SK-N-SH (cell line): ENCODE measurements around the gene PLEKHG3. TPM values are rescaled to one million over a fixed set of nuclear protein-coding genes. Genes with fewer than 3 reads are reported as not detected.

Experiments
- CTCF ChIA-PET: fragments of 300-600, 350-600 bp; formaldehyde crosslinking; extraction: SDS; loops from one replicate; lab custom pipeline; 2021; lab: Yijun Ruan, JAX
- POLR2A ChIA-PET: fragments of 350-600 bp; sonication (Branson Sonifier 250); formaldehyde crosslinking; extraction: SDS; loops from one replicate; lab custom pipeline; 2020; ENCODE audit warnings: antibody characterized with exemption, inconsistent platforms; lab: Yijun Ruan, JAX
- DNase-seq: peaks from one replicate; pipeline ENCODE4 v3.0.0; 2012
- H2AFZ ChIP-seq: fragments of 200-600 bp; sonication (generic); 2 replicates; pipeline ENCODE4 v1.8.1; 2016; ENCODE audit warnings: antibody characterized with exemption, mild to moderate bottlenecking, low read depth
- H3F3A ChIP-seq: fragments of 200-600 bp; sonication (generic); replicated peaks from 2 replicates; pipeline ENCODE3; 2016; ENCODE audit warnings: antibody characterized with exemption, mild to moderate bottlenecking; ENCODE audit not compliant: insufficient read depth
- H3K27ac ChIP-seq, 2 experiments: fragments of 200-500 bp in 1 of 2; fragments of 200-600 bp in 1 of 2; sonication (Bioruptor generic) in 1 of 2; sonication (generic), shearing (Covaris generic) in 1 of 2; 2 replicates each; pipeline versions ENCODE4 v1.5.1 to v1.6.1; 2014 to 2016; ENCODE audit warnings: low read depth in 2 of 2, inconsistent platforms in 1 of 2, low read length in 1 of 2, mild to moderate bottlenecking in 1 of 2, mixed read lengths in 1 of 2
- H3K27me3 ChIP-seq: fragments of 200-600 bp; sonication (generic), shearing (Covaris generic); 2 replicates; pipeline ENCODE4 v1.6.1; 2016; ENCODE audit warnings: mixed run types; ENCODE audit not compliant: insufficient read depth
- H3K36me3 ChIP-seq, 2 experiments: fragments of 200-500 bp in 1 of 2; fragments of 200-600 bp in 1 of 2; sonication (Bioruptor generic) in 1 of 2; sonication (generic) in 1 of 2; replicated peaks in 1 of 2; 2 replicates each; pipeline versions ENCODE3 to v1.5.1; 2014 to 2016; ENCODE audit warnings: low read length in 1 of 2, mild to moderate bottlenecking in 1 of 2; ENCODE audit not compliant: insufficient read depth in 2 of 2, control insufficient read depth in 1 of 2
- H3K4me1 ChIP-seq, 2 experiments: fragments of 200-500 bp in 1 of 2; fragments of 200-600 bp in 1 of 2; sonication (Bioruptor generic) in 1 of 2; sonication (generic), shearing (Covaris generic) in 1 of 2; 2 replicates each; pipeline versions ENCODE4 v1.5.1 to v1.6.1; 2014 to 2016; ENCODE audit warnings: low read depth in 1 of 2, low read length in 1 of 2, mixed run types in 1 of 2; ENCODE audit not compliant: insufficient read depth in 2 of 2, control insufficient read depth in 1 of 2
- H3K4me2 ChIP-seq: fragments of 200-600 bp; sonication (generic), shearing (Covaris generic); 2 replicates; pipeline ENCODE4 v1.6.1; 2017; ENCODE audit warnings: mixed run types
- H3K4me3 ChIP-seq, 2 experiments: fragments of 200-500 bp in 1 of 2; fragments of 200-600 bp in 1 of 2; sonication (Bioruptor generic) in 1 of 2; sonication (generic), shearing (Covaris generic) in 1 of 2; 2 replicates each; pipeline versions ENCODE4 v1.5.1 to v1.8.1; 2014 to 2016; ENCODE audit warnings: low read depth in 2 of 2, inconsistent platforms in 1 of 2, low read length in 1 of 2, mild to moderate bottlenecking in 1 of 2, mixed read lengths in 1 of 2, moderate library complexity in 1 of 2
- H3K79me2 ChIP-seq: fragments of 200-600 bp; sonication (generic); 2 replicates; pipeline ENCODE4 v1.8.1; 2017; ENCODE audit warnings: mild to moderate bottlenecking; ENCODE audit not compliant: insufficient read depth
- H3K9ac ChIP-seq: fragments of 200-600 bp; sonication (generic); 2 replicates; pipeline ENCODE4 v1.6.1; 2017; ENCODE audit warnings: mixed run types
- H3K9me2 ChIP-seq: fragments of 200-600 bp; sonication (generic); 2 replicates; pipeline ENCODE4 v1.6.1; 2017; ENCODE audit warnings: mixed run types
- H3K9me3 ChIP-seq: fragments of 200-600 bp; sonication (generic); 2 replicates; pipeline ENCODE4 v1.6.1; 2017; ENCODE audit warnings: mixed run types, mild to moderate bottlenecking, moderate library complexity
- H4K20me1 ChIP-seq: fragments of 200-600 bp; sonication (generic); 2 replicates; pipeline ENCODE4 v1.6.1; 2017; ENCODE audit warnings: mild to moderate bottlenecking, mixed run types; ENCODE audit not compliant: insufficient read depth
- CHD2 ChIP-seq: fragments of 150-350 bp; IDR thresholded peaks from 2 replicates; pipeline ENCODE4 v1.6.1; 2018; ENCODE audit warnings: low read length; ENCODE audit not compliant: partially characterized antibody
- ELF1 ChIP-seq: IDR thresholded peaks from 2 replicates; pipeline ENCODE4 v1.4.0; 2012
- EP300 ChIP-seq, 2 experiments: IDR thresholded peaks; 2 replicates each; pipeline versions ENCODE4 v1.4.0 to v1.6.1; 2012; ENCODE audit warnings: borderline replicate concordance in 1 of 2, low read depth in 1 of 2, low read length in 1 of 2
- GABPA ChIP-seq: IDR thresholded peaks from 2 replicates; pipeline ENCODE4 v1.4.0; 2012; ENCODE audit warnings: low read depth, mild to moderate bottlenecking
- NFIC ChIP-seq: IDR thresholded peaks from 2 replicates; pipeline ENCODE4 v1.4.0; 2012; ENCODE audit warnings: borderline replicate concordance
- NRF1 ChIP-seq: IDR thresholded peaks from 2 replicates; pipeline ENCODE4 v1.6.1; 2012; ENCODE audit warnings: low read depth, mild to moderate bottlenecking, low read length
- TCF12 ChIP-seq: IDR thresholded peaks from 2 replicates; pipeline ENCODE4 v1.4.0; 2012
- TEAD4 ChIP-seq: IDR thresholded peaks from 2 replicates; pipeline ENCODE4 v1.4.0; 2012; ENCODE audit warnings: mild to moderate bottlenecking, borderline replicate concordance; ENCODE audit not compliant: insufficient read depth
- YY1 ChIP-seq: IDR thresholded peaks from 2 replicates; pipeline ENCODE4 v1.4.0; 2012; ENCODE audit warnings: low read depth, mild to moderate bottlenecking
- WGBS: methylation state at CpG from one replicate; pipeline ENCODE4 v1.1.6; 2017; ENCODE audit warnings: low lambda C conversion rate; 5-methylcytosine and 5-hydroxymethylcytosine counted together
- polyA plus RNA-seq, 3 experiments: library from polyadenylated mRNA; depleted of rRNA; stranded (reverse); fragments of >200 nt; gene quantifications; 2 replicates each; pipeline ENCODE4 v1.2.3, GENCODE V29; 2012
- TF ChIP-seq, protein P1 (sequence below): fragments of 150-350 bp; IDR thresholded peaks from 2 replicates; pipeline ENCODE4 v1.6.1; 2016; ENCODE audit warnings: mild to moderate bottlenecking, low read depth, low read length
- TF ChIP-seq, protein P2 (sequence below): IDR thresholded peaks from 2 replicates; pipeline ENCODE4 v1.4.0; 2012; ENCODE audit warnings: low read depth
- TF ChIP-seq, protein P3 (sequence below): IDR thresholded peaks from 2 replicates; pipeline ENCODE4 v1.6.1; 2012; ENCODE audit warnings: mild to moderate bottlenecking, low read depth, low read length, moderate library complexity
- TF ChIP-seq, protein P4 (sequence below): IDR thresholded peaks from 2 replicates; pipeline ENCODE4 v1.4.0; 2012; ENCODE audit warnings: low read depth, borderline replicate concordance
- TF ChIP-seq, protein P5 (sequence below): fragments of 150-350 bp; IDR thresholded peaks from 2 replicates; pipeline ENCODE4 v1.6.1; 2017; ENCODE audit warnings: antibody characterized with exemption, low read length, low read depth, borderline replicate concordance

Gene PLEKHG3
- polyA plus RNA-seq, 1 of the 3 experiments (the other 2 are of a cell fraction) = 5.1 TPM

DNA sequence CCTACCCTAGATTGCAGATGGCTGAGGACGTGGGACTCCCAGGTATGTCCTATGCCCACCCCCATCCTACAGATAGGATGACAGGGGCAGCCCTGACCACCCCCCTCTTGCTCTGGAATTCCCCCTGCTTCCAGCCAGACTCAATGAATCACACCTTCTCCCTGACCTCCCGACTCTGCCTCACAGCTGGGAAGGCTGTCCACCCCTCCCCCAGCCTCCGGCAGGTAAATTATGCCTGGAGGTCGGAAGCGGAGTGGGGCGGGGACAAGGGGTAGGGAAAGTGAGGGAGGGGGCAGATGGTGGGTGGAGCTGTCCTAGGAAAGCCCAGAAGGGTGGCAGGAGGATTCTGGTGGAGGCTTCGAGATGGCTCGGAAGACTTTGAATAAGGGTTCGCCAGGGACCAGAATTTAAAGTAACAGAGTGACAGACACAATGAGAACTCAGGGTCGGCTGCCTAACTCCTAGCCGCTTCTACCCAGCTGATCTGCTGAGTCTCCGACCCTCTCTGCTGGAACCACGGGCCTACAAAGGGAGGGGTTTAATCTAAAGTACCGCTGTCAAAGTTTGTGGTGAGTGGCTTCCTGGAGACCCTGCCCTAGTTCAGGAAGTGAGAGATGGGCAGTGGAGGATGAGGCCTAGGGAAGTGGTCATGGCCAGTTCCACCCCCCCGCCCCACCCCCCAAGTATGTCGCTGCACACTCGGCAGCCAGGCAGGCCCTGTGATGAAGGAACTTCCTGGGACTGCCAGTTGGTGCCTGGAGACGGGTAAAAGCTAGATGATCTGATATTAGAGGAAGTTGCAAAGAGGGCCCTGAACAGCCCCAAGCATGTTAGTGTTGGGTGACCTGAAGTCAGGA lies 4.2 kb downstream of the PLEKHG3 start (continued):
- TF ChIP-seq, protein P1, sequence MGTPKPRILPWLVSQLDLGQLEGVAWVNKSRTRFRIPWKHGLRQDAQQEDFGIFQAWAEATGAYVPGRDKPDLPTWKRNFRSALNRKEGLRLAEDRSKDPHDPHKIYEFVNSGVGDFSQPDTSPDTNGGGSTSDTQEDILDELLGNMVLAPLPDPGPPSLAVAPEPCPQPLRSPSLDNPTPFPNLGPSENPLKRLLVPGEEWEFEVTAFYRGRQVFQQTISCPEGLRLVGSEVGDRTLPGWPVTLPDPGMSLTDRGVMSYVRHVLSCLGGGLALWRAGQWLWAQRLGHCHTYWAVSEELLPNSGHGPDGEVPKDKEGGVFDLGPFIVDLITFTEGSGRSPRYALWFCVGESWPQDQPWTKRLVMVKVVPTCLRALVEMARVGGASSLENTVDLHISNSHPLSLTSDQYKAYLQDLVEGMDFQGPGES = no peak
- TF ChIP-seq EP300 (IDR thresholded peaks at IDR 0.05; ENCODE audit: borderline replicate concordance in 1 of 2, low read depth in 1 of 2, low read length in 1 of 2) (no peak), TCF12 (no peak), NFIC (no peak)

DNA sequence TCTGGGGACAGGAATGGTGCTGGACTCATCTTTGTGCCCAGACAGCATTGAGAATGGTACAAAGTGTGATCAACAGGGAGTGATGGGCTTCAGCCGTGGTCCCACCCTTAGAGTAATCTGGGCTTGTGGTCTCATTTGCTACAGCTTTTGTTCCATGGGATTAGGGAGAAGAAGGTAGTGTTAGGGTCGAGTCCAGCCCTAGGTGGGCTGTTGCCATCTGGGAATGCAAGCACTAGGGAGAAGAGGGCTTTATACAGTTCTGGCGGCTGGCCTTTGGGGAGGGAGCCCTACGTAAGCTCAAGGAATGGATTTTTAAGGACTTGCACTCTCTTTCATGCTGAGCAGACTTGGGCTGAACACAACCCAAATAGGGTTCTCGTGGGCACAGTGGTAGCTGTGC lies 4.9 kb downstream of the PLEKHG3 start:
- CTCF ChIA-PET = interaction anchor here (0.9 to 2.7 kb wide), 4 partner anchors 38 to 114 kb away, joined by 3 to 10 read pairs (median 6); no protein-coding TSS in a partner anchor
- no peak overlapping the region for H2AFZ ChIP-seq
- peaks cover 42% of the 10 kb centered on the region; the same call in 1 of the 2 replicates for H3K79me2 ChIP-seq
- peaks cover 0 to 6% of the 10 kb centered on the region in 2 experiments for H3K36me3 ChIP-seq
- no peaks in the 10 kb centered on the region for H3K9me2 ChIP-seq
- H3K4me2 ChIP-seq = no peak overlapping the region
- no peaks in the 10 kb centered on the region for H4K20me1 ChIP-seq
- peaks cover 11% of the 10 kb centered on the region for H3K9me3 ChIP-seq
- no peaks in the 10 kb centered on the region for H3K27me3 ChIP-seq
- DNase-seq = no peak
- H3K4me1 ChIP-seq = peaks cover 0 to 31% of the 10 kb centered on the region in 2 experiments; a peak in 1 of 4 replicates
- no peaks in the 10 kb centered on the region for H3F3A ChIP-seq
- WGBS = 95% methylated on average over 5 of the region's 5 CpGs
- H3K27ac ChIP-seq = no peak overlapping the region
- H3K9ac ChIP-seq = no peak overlapping the region
- TF ChIP-seq GABPA = no peak
- no peak for TF ChIP-seq YY1
- no peak overlapping the region for H3K4me3 ChIP-seq
- POLR2A ChIA-PET = no interaction called here

DNA sequence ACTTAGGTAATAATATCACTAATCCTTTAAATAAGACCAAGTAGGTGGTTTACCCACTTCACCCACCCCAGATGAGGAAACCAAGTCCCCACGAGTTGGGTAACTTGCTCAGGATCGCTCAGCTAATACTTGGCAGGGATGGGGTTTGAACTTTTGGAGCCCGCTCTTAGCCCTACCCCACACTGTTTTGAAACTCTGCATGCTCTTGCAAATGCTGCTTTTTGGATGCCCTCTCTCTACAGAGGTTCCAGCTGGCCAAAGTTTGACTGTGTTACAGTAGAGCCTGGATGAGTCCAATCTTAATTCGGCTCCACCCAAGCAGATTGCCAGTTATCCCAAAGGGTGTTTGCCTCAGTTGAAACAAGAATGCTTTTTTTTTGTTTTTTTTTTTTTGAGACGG lies 6.8 kb downstream of the PLEKHG3 start:
- peaks cover 11% of the 10 kb centered on the region for H3K9me3 ChIP-seq
- H3K36me3 ChIP-seq = peaks cover 0 to 10% of the 10 kb centered on the region in 2 experiments
- no peak overlapping the region for H2AFZ ChIP-seq
- ChIA-PET CTCF (no interaction called here), POLR2A (no interaction called here)
- WGBS = 85% methylated on average over 5 of the region's 5 CpGs
- no peaks in the 10 kb centered on the region for H3K27me3 ChIP-seq
- no peaks in the 10 kb centered on the region for H3K9me2 ChIP-seq
- no peak overlapping the region for H3K27ac ChIP-seq
- H3K4me2 ChIP-seq = no peak overlapping the region
- H3K4me1 ChIP-seq = peaks cover 0 to 24% of the 10 kb centered on the region in 2 experiments; a peak in 1 of 4 replicates
- H3K79me2 ChIP-seq = peaks cover 36% of the 10 kb centered on the region
- no peaks in the 10 kb centered on the region for H4K20me1 ChIP-seq
- no peak overlapping the region for H3K9ac ChIP-seq
- H3F3A ChIP-seq = no peaks in the 10 kb centered on the region
- DNase-seq = no peak
- no peak overlapping the region for H3K4me3 ChIP-seq
- TF ChIP-seq, protein P2, sequence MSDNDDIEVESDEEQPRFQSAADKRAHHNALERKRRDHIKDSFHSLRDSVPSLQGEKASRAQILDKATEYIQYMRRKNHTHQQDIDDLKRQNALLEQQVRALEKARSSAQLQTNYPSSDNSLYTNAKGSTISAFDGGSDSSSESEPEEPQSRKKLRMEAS = no peak
- TF ChIP-seq, protein P3, sequence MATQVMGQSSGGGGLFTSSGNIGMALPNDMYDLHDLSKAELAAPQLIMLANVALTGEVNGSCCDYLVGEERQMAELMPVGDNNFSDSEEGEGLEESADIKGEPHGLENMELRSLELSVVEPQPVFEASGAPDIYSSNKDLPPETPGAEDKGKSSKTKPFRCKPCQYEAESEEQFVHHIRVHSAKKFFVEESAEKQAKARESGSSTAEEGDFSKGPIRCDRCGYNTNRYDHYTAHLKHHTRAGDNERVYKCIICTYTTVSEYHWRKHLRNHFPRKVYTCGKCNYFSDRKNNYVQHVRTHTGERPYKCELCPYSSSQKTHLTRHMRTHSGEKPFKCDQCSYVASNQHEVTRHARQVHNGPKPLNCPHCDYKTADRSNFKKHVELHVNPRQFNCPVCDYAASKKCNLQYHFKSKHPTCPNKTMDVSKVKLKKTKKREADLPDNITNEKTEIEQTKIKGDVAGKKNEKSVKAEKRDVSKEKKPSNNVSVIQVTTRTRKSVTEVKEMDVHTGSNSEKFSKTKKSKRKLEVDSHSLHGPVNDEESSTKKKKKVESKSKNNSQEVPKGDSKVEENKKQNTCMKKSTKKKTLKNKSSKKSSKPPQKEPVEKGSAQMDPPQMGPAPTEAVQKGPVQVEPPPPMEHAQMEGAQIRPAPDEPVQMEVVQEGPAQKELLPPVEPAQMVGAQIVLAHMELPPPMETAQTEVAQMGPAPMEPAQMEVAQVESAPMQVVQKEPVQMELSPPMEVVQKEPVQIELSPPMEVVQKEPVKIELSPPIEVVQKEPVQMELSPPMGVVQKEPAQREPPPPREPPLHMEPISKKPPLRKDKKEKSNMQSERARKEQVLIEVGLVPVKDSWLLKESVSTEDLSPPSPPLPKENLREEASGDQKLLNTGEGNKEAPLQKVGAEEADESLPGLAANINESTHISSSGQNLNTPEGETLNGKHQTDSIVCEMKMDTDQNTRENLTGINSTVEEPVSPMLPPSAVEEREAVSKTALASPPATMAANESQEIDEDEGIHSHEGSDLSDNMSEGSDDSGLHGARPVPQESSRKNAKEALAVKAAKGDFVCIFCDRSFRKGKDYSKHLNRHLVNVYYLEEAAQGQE = no peak
- TF ChIP-seq, protein P1 = no peak
- no peak for TF ChIP-seq ELF1
- TF ChIP-seq CHD2 = no peak
- TF ChIP-seq, protein P4, sequence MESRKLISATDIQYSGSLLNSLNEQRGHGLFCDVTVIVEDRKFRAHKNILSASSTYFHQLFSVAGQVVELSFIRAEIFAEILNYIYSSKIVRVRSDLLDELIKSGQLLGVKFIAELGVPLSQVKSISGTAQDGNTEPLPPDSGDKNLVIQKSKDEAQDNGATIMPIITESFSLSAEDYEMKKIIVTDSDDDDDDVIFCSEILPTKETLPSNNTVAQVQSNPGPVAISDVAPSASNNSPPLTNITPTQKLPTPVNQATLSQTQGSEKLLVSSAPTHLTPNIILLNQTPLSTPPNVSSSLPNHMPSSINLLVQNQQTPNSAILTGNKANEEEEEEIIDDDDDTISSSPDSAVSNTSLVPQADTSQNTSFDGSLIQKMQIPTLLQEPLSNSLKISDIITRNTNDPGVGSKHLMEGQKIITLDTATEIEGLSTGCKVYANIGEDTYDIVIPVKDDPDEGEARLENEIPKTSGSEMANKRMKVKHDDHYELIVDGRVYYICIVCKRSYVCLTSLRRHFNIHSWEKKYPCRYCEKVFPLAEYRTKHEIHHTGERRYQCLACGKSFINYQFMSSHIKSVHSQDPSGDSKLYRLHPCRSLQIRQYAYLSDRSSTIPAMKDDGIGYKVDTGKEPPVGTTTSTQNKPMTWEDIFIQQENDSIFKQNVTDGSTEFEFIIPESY = no peak
- TF ChIP-seq TEAD4 = no peak
- TF ChIP-seq TCF12 = no peak
- TF ChIP-seq, protein P5, sequence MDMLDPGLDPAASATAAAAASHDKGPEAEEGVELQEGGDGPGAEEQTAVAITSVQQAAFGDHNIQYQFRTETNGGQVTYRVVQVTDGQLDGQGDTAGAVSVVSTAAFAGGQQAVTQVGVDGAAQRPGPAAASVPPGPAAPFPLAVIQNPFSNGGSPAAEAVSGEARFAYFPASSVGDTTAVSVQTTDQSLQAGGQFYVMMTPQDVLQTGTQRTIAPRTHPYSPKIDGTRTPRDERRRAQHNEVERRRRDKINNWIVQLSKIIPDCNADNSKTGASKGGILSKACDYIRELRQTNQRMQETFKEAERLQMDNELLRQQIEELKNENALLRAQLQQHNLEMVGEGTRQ = no peak
- no peak for TF ChIP-seq NRF1
